ENCODE measurements around the gene P2RY14. TPM values are rescaled to one million over a fixed set of nuclear protein-coding genes. Genes with fewer than 3 reads are reported as not detected.
A peak's percentile ranks its signal among the peaks of the same experiment; 100 is the strongest.

The P2RY14 gene
- total and polyA plus RNA-seq, 7 experiments from 2014 or later = 0.11 to 5.7 (median 0.27) TPM; not detected in 2

DNA sequence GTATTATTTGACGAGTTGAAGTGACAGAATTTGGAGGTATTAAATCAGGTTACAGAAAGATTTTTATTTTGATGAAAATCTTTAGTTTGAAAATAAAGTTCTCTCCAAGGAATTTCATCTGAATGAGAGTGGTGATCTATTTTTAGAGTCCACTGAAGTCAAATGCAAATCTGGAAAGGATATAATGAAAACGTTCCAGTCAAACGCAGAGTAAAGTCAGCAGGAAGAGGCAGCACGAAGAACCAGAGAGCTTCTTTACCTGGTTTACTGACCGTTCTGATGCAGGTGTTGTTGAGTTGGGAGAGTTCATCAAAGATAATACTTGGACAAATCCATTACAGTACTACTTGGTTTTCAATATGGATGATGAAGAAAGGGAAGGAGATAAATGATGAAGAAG, 8.7 kb downstream of the P2RY14 start:
- POLR2A ChIA-PET = interaction anchor here (0.8 kb wide), 1 partner anchor 9 kb away, joined by 3 read pairs; the partner anchor contains the start of gene P2RY14
- H3K9me3 Mint-ChIP-seq = peaks cover 0 to 5% (median 0%) of the 10 kb centered on the region in 11 donors
- H3K4me3 Mint-ChIP-seq = peak overlapping the region in 3 of 10 donors; percentile 1 to 72 (median 6)

DNA sequence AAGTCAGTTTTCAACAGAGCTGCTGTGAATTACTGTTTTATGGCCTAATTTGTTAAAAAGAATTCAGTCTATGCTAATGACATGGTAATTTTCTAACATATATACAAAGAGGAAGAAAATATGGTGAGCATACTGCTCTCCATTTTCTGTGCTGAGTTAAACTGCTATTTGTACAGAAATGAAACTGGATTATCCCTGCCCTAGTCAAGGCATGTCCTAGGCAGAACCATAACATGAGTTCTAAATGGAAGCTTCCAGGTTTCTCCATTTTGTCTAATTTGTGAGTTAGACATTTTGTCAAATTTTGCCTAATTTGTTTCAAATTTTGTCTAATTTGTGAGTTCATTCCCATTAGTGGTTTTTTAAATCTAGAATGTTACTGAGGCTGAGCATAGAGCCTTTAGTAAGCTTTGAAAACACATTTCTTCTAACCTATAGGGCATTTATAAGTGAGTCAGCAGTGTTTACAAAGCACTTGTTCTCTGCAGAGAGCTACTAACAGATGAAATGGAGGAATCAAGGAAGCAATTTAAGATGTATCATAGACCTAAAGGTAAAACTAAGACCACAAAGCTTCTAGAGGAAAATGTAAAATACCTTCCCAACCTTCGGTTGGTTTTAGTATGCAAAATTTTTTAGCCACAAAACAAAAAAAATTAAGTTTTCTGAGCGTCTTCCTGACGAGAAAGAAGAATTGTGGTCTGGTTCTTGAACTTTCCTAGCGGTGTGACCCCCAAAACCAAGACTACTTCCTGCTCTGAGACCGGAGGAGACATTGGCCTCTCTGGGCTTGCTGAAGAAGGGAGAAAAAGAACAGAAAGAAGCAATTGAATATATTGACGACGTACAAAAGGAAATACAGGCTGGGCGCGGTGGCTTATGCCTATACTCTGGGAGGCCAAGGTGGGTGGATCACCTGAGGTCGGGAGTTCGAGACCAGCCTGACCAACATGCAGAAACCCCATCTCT, 9.8 kb downstream of the P2RY14 start:
- Histone ChIP-seq H3K9me3 (ENCODE audit: control insufficient read depth in 2 of 3, low read length in 3 of 3) (no peaks in the 10 kb centered on the region), H3K27me3 (ENCODE audit: control insufficient read depth in 2 of 2, insufficient read depth in 2 of 2, low read length in 2 of 2) (no peaks in the 10 kb centered on the region), H3K4me1 (ENCODE audit: control insufficient read depth in 2 of 2, insufficient read depth in 2 of 2, low read length in 2 of 2) (no peaks in the 10 kb centered on the region), H3K27ac (ENCODE audit: low read depth, low read length) (peak overlapping the region; percentile 1), H3K36me3 (ENCODE audit: control insufficient read depth in 2 of 3, insufficient read depth in 3 of 3, low read length in 3 of 3) (no peaks in the 10 kb centered on the region), H3K4me3 (ENCODE audit: low read length) (no peak overlapping the region)
- ChIA-PET POLR2A (interaction anchor here (0.6 to 2.6 kb wide), 4 partner anchors 9 to 562 kb away, joined by 3 to 9 read pairs (median 3); partner anchors contain the start of gene P2RY14), CTCF (interaction anchor here (1.0 to 3.1 kb wide), 4 partner anchors 10 to 100 kb away, joined by 3 to 10 read pairs (median 6); partner anchors contain the start of gene P2RY14)
- DNase-seq (peak in 5 of 9 donors; percentile 15 to 52 (median 23)), ATAC-seq (peak; percentile 39)
- Mint-ChIP-seq H3K27ac (peak overlapping the region; percentile 70 to 92 (median 83)), H3K36me3 (peaks cover 0 to 28% (median 0%) of the 10 kb centered on the region in 5 donors), H3K4me3 (peak overlapping the region in 9 of 10 donors; percentile 28 to 84 (median 70)), H3K9me3 (peaks cover 0 to 5% (median 0%) of the 10 kb centered on the region in 11 donors), H3K27me3 (peaks cover 0 to 4% (median 0%) of the 10 kb centered on the region in 5 donors), H3K4me1 (peaks cover 8 to 58% (median 22%) of the 10 kb centered on the region in 7 donors)
- intact Hi-C loops (cut with micrococcal nuclease) = loop anchor here in 1 of 2 donors (1.0 to 2.0 kb wide), 4 partner anchors 8 to 66 kb away; partner anchors contain the start of gene GPR171

More for the DNA sequence above, 8.7 kb downstream of the P2RY14 start:
- ATAC-seq = no peak
- no peaks in the 10 kb centered on the region for H3K4me1 ChIP-seq (ENCODE audit: control insufficient read depth in 2 of 2, insufficient read depth in 2 of 2, low read length in 2 of 2)
- no peak overlapping the region for H3K4me3 ChIP-seq (ENCODE audit: low read length)
- Mint-ChIP-seq H3K27me3 (peaks cover 0 to 4% (median 0%) of the 10 kb centered on the region in 5 donors), H3K36me3 (peaks cover 0 to 32% (median 0%) of the 10 kb centered on the region in 5 donors), H3K4me1 (peaks cover 9 to 67% (median 22%) of the 10 kb centered on the region in 7 donors), H3K27ac (peak overlapping the region in 3 of 9 donors; percentile 10 to 66 (median 63))
- no peak overlapping the region for H3K27ac ChIP-seq (ENCODE audit: low read depth, low read length)
- no peak for DNase-seq
- no peaks in the 10 kb centered on the region for H3K36me3 ChIP-seq (ENCODE audit: control insufficient read depth in 2 of 3, insufficient read depth in 3 of 3, low read length in 3 of 3)
- intact Hi-C loops (cut with micrococcal nuclease) = loop anchor here in 1 of 2 donors (2.0 to 10.0 kb wide), 4 partner anchors 13 to 865 kb away; partner anchors contain the start of genes GPR171 and TSC22D2
- H3K27me3 ChIP-seq (ENCODE audit: control insufficient read depth in 2 of 2, insufficient read depth in 2 of 2, low read length in 2 of 2) = no peaks in the 10 kb centered on the region
- no peaks in the 10 kb centered on the region for H3K9me3 ChIP-seq (ENCODE audit: control insufficient read depth in 2 of 3, low read length in 3 of 3)
- CTCF ChIA-PET = no interaction called here

DNA sequence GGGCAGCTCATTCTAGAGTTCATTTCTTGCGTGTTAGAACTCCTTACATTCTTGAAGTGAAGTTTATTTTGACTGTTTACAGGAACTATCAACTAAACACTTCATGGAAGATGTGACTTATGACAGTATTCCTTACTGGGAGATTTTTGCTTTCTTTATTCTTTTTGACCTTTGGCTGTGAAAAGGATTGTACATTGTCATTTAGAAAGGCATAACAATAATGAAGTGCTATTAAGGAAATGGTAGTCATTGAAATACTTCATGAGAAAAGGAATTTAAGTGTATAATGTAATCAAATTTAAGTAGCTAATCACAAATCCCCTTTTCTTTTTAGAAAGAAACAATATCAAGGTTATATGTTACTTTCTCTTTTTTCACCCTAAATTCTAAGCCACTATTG, 11.3 kb downstream of the P2RY14 start:
- Mint-ChIP-seq H3K36me3 (peaks cover 0 to 21% (median 0%) of the 10 kb centered on the region in 5 donors), H3K4me3 (no peak overlapping the region), H3K27ac (peak overlapping the region in 1 of 9 donors; percentile 35), H3K9me3 (peaks cover 0 to 5% (median 0%) of the 10 kb centered on the region in 11 donors), H3K4me1 (peaks cover 8 to 51% (median 22%) of the 10 kb centered on the region in 7 donors), H3K27me3 (peaks cover 0 to 4% (median 0%) of the 10 kb centered on the region in 5 donors)
- ChIA-PET POLR2A (interaction anchor here (1.5 to 2.6 kb wide), 2 partner anchors 9 to 11 kb away, joined by 4 to 9 read pairs; partner anchors contain the start of gene P2RY14), CTCF (interaction anchor here (1.1 to 3.1 kb wide), 3 partner anchors 13 to 99 kb away, joined by 3 to 10 read pairs (median 9); no protein-coding TSS in a partner anchor)
- DNase-seq (no peak), ATAC-seq (no peak)
- H3K4me1 ChIP-seq (ENCODE audit: control insufficient read depth in 2 of 2, insufficient read depth in 2 of 2, low read length in 2 of 2) = no peaks in the 10 kb centered on the region
- H3K27me3 ChIP-seq (ENCODE audit: control insufficient read depth in 2 of 2, insufficient read depth in 2 of 2, low read length in 2 of 2) = no peaks in the 10 kb centered on the region
- H3K27ac ChIP-seq (ENCODE audit: low read depth, low read length) = no peak overlapping the region
- H3K4me3 ChIP-seq (ENCODE audit: low read length) = no peak overlapping the region
- no peaks in the 10 kb centered on the region for H3K9me3 ChIP-seq (ENCODE audit: control insufficient read depth in 2 of 3, low read length in 3 of 3)
- intact Hi-C loops (cut with micrococcal nuclease) = no loop called here
- no peaks in the 10 kb centered on the region for H3K36me3 ChIP-seq (ENCODE audit: control insufficient read depth in 2 of 3, insufficient read depth in 3 of 3, low read length in 3 of 3)

DNA sequence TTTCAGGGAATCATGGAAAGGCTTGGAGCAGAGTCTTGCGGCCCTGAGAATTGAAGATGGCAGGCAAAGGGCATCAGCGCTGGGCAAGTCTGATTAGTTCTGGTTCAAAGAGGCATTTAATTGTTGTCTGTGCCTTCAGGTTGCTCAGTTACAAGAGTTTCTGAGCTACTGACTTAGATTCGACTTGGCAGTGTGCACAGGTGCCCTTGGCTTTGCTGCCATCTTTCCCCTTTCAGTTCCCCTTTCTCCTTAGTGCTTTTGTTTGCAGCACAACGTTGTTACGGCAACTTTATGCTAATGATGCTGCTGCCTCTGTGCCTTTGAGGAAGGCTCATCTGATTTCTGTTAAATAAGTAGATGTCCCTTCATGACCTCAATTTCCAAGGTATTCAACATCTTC, 12.5 kb downstream of the P2RY14 start:
- Histone ChIP-seq H3K27ac (ENCODE audit: low read depth, low read length) (no peak overlapping the region), H3K4me1 (ENCODE audit: control insufficient read depth in 2 of 2, insufficient read depth in 2 of 2, low read length in 2 of 2) (no peaks in the 10 kb centered on the region), H3K4me3 (ENCODE audit: low read length) (no peak overlapping the region), H3K9me3 (ENCODE audit: control insufficient read depth in 2 of 3, low read length in 3 of 3) (no peaks in the 10 kb centered on the region), H3K27me3 (ENCODE audit: control insufficient read depth in 2 of 2, insufficient read depth in 2 of 2, low read length in 2 of 2) (no peaks in the 10 kb centered on the region), H3K36me3 (ENCODE audit: control insufficient read depth in 2 of 3, insufficient read depth in 3 of 3, low read length in 3 of 3) (no peaks in the 10 kb centered on the region)
- ATAC-seq (peak; percentile 86), DNase-seq (no peak)
- Mint-ChIP-seq H3K27me3 (peaks cover 0 to 4% (median 1%) of the 10 kb centered on the region in 5 donors), H3K4me1 (peaks cover 8 to 44% (median 22%) of the 10 kb centered on the region in 7 donors), H3K4me3 (no peak overlapping the region), H3K36me3 (peaks cover 0 to 17% (median 0%) of the 10 kb centered on the region in 5 donors), H3K27ac (no peak overlapping the region), H3K9me3 (peaks cover 0 to 5% (median 0%) of the 10 kb centered on the region in 11 donors)
- ChIA-PET POLR2A (no interaction called here), CTCF (no interaction called here)
- intact Hi-C loops (cut with micrococcal nuclease) = no loop called here

DNA sequence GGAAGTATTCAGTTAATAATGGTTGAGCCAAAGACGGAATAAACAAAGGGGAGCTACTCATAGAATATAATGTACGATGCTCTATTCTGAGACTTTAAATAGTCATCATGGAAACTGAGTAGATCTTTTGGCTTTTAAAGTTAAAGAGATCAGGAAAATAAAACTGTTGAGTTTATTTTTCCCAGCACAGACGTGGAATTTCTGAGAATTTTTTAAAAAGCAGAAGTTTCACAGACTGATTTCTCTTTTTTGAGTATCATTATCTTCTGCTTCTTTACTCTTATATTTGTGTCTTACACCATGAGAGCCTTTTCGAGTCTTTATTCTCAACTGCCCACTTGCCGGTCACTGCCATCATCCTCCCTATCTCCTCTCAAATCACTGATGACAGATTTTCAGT, 13.2 kb downstream of the P2RY14 start:
- peak; percentile 4 for ATAC-seq
- Mint-ChIP-seq H3K27ac (no peak overlapping the region), H3K36me3 (peaks cover 0 to 15% (median 0%) of the 10 kb centered on the region in 5 donors), H3K4me1 (peaks cover 8 to 39% (median 17%) of the 10 kb centered on the region in 7 donors), H3K9me3 (peaks cover 0 to 5% (median 0%) of the 10 kb centered on the region in 11 donors), H3K27me3 (peaks cover 0 to 5% (median 3%) of the 10 kb centered on the region in 5 donors), H3K4me3 (no peak overlapping the region)
- Histone ChIP-seq H3K27me3 (ENCODE audit: control insufficient read depth in 2 of 2, insufficient read depth in 2 of 2, low read length in 2 of 2) (no peaks in the 10 kb centered on the region), H3K4me3 (ENCODE audit: low read length) (no peak overlapping the region), H3K36me3 (ENCODE audit: control insufficient read depth in 2 of 3, insufficient read depth in 3 of 3, low read length in 3 of 3) (no peaks in the 10 kb centered on the region), H3K4me1 (ENCODE audit: control insufficient read depth in 2 of 2, insufficient read depth in 2 of 2, low read length in 2 of 2) (no peaks in the 10 kb centered on the region), H3K27ac (ENCODE audit: low read depth, low read length) (no peak overlapping the region), H3K9me3 (ENCODE audit: control insufficient read depth in 2 of 3, low read length in 3 of 3) (no peaks in the 10 kb centered on the region)
- DNase-seq = no peak
- intact Hi-C loops (cut with micrococcal nuclease) = no loop called here
- ChIA-PET POLR2A (no interaction called here), CTCF (no interaction called here)

DNA sequence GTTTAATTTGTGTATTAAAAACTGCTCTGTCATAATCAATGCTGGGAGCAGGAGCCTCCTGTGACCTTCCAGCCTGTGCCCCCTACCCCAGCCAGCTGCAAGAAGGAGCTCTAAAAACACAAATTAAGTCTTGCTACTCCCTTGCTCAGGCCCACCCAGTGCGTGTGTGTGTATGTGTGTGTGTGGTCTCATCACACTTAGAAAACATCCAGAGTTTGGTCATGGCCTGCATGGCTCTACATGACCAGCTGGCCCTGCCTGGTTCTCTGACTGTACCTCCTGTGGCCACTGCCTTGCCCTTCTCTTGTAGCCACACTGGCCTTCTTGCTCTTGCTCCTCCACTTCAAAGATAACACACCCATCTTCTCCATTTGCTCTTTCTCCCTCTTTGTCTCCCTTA, 13.7 kb downstream of the P2RY14 start:
- no peaks in the 10 kb centered on the region for H3K36me3 ChIP-seq (ENCODE audit: control insufficient read depth in 2 of 3, insufficient read depth in 3 of 3, low read length in 3 of 3)
- intact Hi-C loops (cut with micrococcal nuclease) = no loop called here
- H3K27ac ChIP-seq (ENCODE audit: low read depth, low read length) = no peak overlapping the region
- ATAC-seq (no peak), DNase-seq (no peak)
- CTCF ChIA-PET = no interaction called here
- peaks cover 0 to 10% (median 0%) of the 10 kb centered on the region in 5 donors for H3K36me3 Mint-ChIP-seq
- H3K9me3 ChIP-seq (ENCODE audit: control insufficient read depth in 2 of 3, low read length in 3 of 3) = no peaks in the 10 kb centered on the region
- H3K4me1 ChIP-seq (ENCODE audit: control insufficient read depth in 2 of 2, insufficient read depth in 2 of 2, low read length in 2 of 2) = no peaks in the 10 kb centered on the region
- H3K9me3 Mint-ChIP-seq = peaks cover 0 to 2% (median 0%) of the 10 kb centered on the region in 11 donors
- H3K4me3 Mint-ChIP-seq = no peak overlapping the region
- POLR2A ChIA-PET = interaction anchor here (1.5 kb wide), 1 partner anchor 57 kb away, joined by 3 read pairs; no protein-coding TSS in a partner anchor
- H3K27ac Mint-ChIP-seq = no peak overlapping the region
- H3K4me1 Mint-ChIP-seq = peaks cover 6 to 33% (median 13%) of the 10 kb centered on the region in 7 donors
- no peaks in the 10 kb centered on the region for H3K27me3 ChIP-seq (ENCODE audit: control insufficient read depth in 2 of 2, insufficient read depth in 2 of 2, low read length in 2 of 2)
- peaks cover 0 to 9% (median 7%) of the 10 kb centered on the region in 5 donors for H3K27me3 Mint-ChIP-seq
- no peak overlapping the region for H3K4me3 ChIP-seq (ENCODE audit: low read length)

Data from naive thymus-derived CD4-positive, alpha-beta T cell (primary cell).